Measurements from ENCODE around the gene NSA2.
"Not testable (repeated sequence)": the region's sequence is repeated elsewhere in the genome, so short reads cannot be mapped to it uniquely, and the experiment has no call there.

NSA2 gene

DNA sequence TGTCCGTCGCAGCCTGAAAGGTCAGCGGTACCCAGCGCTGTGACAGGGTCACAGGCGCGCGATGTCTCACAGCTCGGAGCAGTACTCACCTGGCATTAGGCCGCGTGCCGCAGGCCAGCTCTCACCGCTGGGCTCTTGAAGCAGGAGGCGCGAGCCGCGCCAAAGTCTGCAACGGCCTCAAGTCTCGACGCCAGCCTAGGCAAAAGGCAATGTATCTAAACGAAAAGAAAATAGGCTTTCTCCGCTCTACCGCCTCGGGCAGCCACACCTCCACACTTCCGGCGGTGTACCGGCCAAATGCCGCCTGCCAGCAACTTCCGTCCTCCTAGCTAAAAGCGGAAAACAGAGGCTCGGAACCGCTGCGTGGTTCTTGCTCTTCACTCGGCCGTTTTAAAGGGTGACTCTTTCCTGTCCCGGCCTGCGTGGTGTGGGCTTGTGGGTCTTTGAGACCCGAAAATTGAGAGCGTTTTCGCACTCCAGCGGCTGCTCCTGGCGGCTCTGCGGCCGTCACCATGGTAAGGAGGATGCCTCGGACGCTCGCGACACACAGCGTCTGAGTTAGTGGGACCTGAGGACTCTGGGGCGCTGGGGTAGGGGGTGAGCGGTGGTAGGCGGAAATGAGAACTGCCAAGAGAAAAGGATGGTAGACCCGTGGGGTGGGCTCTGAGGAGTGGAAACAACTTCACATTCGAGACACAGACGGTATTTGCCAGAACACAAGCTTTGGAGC lies at the start of gene NSA2, which contains the start of gene GFM2:
TSS of gene NSA2 (plus strand) at position 401 of the 730 bp plus-strand sequence. CDS start at position 513, 112 bp downstream.
TSS of gene GFM2 (minus strand) at position 269 of the 730 bp plus-strand sequence. CDS start 3,375 bp downstream, outside the sequence.
- DNase-seq = peak; percentile 92

DNA sequence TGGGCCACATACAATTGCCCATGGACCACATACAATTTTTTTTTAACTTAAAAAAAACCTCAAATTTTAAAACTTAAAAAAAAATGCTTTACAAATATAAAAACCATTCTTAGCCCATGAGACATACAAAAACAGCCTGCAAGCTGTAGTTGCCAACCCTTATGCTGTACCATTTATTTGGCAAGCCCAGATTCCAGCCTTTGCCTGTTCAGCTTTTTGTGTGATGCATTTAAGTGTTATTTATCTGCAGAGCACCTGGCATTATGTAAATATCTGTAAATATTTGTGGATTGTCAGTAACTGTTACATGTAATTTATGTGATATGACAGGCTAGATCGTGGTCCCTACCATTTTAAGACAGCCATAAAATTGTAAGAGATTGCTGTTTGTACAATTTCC lies 49.5 kb upstream of the NSA2 start:
- DNase-seq = no peak

DNA sequence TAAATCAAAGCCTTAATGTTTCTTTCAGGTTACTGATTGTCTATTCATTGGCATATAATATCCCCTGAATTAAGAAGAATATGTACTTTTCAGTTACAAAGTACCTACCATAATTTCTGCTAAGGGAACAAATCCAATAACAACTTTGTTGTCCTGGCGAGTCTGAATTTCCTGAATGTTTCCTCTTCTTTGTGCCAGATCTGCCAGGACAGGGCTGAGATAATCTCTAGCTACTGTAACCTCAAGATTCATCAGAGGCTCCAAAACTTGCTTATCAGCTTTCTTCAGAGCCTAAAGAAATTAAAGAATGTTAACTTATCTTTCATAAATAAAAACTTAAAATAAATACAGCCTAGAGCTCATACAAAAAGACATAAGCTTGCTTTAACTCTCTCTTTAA lies 44.8 kb upstream of the NSA2 start:
- no peak for DNase-seq

DNA sequence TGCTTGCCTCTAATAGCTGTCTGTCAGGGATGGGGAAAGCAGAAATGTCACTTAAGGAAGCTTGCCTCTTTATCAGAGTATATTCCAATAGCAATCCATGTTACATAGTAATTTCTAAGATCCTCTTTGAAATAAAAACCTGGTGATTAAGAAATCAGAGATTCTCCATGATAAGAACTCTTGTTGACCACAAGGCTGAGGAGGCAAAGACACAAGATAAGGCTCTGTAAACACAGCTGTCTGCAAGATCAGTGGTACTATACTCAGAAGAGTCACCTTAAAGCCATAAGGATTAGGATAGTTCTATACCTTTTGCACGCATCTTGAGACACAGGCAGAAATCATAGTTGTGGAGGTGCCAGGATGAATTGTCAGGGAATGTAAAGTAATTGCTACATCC lies 41.7 kb upstream of the NSA2 start:
- DNase-seq = no peak

DNA sequence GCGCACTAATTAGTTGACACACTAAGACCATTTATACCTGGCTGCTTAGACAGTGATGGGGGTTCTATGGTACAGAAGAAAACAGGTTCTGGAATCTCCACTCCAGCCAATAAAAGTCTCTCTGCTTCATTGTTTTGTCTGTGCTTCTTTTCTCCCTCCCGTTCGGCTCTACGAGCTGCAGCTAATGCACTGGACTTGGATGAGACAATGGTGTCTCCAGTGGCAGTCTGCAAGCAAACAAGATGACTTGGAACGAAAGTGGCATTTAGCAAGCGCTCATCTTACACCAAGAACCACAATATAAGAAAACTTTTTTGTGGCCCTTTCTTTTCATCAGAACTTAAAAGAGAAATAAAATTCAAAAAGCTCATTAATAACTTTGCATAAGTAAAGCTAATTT lies 30.3 kb upstream of the NSA2 start:
- no peak for DNase-seq

DNA sequence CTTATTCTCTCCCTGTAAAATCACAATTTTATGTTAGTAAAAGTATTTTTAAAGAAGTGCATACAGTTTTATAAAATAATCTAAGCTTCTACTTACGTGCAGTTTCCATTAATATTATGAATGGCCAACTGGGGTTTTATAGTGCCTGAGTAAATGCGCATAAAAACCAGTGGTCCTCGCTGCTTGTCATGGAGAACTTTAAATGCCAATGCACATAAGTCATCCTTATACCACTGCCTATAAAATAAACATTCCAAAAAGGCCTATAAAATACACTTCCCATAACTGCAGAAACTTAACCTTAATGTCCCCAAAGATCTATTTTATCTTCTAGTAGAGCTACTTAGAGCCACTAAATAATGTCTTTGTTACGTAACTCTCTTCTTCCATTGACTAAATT lies 28.6 kb upstream of the NSA2 start:
- no peak for DNase-seq

DNA sequence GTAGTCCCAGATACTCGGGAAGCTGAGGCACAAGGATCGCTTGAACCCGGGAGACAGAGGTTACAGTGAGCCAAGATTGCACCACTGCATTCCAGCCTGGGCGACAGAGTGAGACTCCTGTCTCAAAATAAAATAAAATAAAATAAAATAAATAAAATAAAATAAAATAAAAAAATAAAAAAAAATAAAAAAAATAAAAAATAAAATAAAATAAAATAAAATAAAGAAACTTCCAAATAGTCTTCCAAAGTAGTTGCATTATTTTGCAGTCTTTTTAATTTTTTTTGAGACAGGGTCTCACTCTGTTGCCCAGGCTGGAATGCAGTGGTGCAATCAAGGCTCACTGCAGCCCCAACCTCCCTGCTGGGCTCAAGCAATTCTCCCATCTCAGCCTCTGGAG lies 18.3 kb upstream of the NSA2 start:
- DNase-seq = not testable (repeated sequence)

DNA sequence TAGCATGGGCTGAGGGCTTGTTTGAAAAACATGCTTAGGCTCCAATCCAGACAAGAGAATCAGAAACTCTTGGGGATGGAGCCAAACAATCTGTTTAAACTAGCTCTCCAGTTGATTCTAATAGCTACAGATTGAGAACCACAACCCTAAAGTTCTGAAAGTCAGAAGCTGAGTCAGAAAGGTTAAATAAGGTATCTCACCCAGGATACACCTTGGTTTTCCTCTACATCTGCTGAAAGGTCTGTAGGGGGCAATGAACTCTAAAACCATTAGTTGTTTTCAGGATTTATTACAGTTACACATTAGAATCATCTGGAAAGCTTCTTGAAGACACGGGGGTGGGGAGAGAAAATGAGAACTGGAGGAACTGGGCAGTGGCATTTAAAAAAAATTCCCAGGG lies 5.8 kb upstream of the NSA2 start:
- DNase-seq = no peak

DNA sequence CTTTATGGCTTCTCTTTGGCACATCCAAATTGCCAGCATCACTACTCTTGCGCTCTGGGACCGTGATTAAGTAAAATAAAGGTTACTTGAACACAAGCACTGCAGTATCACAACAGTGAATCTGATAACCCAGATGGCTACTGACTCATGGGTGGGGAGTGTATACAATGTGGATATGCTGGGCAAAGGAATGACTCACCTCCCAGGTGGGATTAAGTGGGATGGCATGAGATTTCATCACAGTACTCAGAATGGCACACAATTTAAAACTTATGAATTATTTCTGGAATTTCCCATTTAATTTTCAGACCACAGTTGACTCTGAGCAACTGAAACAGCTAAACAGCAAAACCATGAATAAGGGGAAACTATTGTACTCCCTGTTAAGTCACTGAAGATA lies 4.5 kb upstream of the NSA2 start:
- DNase-seq = no peak

DNA sequence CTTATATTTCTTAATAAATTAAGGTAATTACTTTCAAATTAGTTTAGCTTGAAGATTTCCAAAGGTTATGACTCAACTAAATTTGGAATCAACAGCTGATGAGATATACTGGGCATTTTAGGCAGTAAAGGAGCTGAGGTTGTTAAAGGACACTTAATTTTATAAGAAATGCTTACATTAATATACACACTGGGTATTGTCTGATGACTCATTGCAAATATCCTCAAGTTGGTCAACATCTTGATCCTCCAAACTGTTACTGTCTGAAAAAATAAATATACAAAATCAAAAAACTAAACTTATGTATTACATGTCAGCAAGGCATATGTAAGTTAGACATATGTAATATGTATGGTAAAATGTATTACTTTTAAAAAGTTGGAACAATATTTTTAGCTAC lies 3.5 kb upstream of the NSA2 start:
- no peak for DNase-seq

DNA sequence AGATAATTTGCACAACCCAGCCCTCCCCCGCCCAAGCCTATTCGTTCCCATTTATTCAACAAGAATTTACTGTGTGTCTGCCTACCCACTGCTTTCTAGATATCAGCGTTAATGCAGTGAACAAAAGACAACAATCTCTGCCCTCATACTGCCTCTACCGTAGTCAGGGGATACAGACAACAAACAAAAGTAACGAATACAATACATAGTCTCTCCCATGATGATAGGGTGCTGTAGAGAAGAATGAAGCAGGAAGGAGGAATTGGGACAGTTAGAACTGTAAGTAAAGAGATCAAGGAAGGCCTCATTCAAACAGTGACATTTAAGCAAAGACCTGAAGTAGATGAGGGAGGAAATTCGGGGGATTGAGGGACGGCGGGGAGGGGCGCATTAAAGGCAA lies 1.8 kb upstream of the NSA2 start:
- no peak for DNase-seq

DNA sequence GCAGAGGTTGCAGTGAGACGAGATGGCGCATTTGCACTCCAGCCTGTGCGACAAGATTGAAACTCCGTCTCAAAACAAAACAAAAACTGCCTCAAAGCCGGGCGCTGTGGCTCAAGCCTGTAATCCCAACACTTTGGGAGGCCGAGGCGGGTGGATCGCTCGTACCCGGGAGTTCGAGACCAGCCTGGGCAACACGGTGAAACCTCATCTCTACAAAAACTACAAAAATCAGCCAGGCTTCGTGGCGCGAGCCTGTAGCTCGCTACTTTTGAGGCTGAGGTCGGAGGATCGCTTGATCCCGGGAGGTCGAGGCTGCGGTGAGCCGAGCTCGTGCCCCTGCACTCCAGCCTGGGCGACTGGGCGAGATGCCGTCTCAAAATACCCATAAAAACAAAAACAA lies 1.1 kb upstream of the NSA2 start:
- no peak for DNase-seq

DNA sequence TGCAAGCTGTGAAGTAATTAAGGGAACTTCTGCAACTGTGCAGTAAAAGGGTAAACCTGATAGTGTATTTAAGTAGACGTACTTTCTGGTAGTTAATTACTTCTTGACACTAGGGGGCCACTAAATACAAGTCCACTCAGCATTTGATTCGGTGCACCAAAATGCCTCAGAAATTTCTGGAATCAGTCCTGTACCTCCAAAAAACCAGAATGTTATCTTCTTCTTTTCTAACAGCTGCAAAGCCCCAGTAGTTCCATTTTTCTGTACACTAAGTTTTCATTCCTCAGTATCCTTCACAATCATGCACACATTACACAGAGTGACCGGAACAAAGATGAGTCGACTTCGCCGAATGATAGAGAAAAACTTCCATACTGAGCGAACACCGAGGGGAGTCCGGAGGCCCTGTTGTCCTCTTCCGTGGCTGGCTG lies 616 bp upstream of the NSA2 start:
- DNase-seq = peak; percentile 39

DNA sequence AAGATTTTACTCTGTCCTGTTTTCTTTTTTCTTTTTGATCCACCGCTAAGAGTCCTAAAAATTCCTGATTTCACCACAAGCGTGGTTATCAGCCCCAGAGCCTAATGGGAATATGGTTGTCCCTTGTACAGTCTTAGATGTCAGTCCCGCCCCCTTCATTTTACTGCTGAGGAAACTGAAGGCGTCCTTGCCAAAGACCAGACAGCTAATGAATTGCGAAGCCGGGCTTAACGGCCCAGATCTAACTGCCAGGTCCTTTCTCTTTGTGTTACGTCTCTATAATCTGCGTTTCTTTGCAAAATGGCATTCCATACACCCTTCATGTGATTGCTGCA lies 497 bp downstream of the NSA2 start:
- DNase-seq = peak; percentile 31

DNA sequence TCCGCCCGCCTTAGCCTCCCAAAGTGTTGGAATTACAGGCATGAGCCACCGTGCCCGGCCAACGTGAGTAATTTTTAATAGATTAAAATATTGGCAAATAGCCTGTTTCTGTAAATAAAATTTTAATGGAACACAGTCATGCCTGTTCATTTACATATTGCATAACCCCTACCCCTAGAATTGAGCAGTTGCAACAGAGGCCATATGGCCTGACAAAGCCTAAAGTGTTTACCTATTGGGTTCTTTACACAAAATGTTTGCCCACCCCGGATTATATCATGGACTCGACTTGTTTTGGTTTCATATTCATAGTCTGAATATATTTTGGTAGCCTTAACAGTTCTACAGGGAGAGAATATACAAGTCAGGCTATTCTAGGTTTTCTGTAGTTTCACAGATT lies 5.3 kb downstream of the NSA2 start:
- no peak for DNase-seq

DNA sequence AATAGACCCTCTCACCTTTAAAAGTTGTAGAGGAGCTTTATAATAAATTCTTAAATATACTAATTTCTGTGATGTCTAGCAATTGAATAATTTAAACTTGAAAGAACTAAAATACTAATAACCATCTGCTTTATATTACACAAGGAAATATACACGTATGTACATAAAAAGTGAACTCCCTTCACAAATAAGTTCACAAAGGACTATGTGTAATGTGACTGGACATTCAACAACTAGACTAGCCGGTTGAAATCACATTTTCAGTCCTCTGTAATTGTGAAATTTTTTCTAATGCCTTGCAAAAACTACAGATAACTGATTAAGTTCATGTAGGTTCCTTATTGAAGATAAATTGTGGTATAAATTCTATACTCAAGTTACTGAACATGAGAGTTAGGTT lies 11.6 kb downstream of the NSA2 start:
- DNase-seq = no peak

DNA sequence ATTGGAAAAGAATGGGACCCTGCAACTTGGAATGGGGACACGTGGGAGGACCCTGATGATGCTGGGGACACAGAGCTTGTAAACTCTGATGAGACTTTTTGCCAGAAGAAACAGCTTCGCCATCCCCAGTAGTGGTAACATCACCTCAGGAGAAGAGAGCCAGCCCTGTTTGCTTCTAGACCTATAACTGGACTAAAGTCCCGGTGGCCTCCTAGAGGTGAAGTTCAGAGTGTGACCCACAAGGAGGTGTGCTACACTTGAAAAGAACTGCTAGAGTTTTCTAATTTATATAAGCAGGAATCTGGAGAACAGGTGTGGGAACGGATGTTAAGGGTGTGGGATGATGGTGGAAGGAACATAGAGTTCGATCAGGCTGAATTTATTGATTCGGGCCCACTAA lies 19.8 kb downstream of the NSA2 start:
- no peak for DNase-seq

DNA sequence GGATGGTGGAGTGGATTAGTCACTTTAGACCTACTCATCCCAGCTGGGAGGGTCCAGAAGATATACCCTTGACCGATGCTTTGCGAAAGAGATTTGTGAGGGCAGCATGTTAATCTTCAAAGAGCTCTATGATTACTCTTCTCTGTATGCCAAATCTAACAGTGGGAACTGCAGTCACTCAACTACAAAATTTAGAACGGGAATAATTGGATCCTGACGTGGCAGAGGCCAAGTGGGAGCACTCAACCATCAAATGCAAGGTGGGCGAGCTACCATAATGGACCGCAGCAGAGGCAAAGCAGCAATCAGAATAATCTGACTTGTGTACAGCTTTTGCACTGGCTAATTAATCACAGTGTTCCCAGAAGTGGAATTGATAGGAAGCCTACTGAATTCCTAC lies 20.4 kb downstream of the NSA2 start:
- no peak for DNase-seq

DNA sequence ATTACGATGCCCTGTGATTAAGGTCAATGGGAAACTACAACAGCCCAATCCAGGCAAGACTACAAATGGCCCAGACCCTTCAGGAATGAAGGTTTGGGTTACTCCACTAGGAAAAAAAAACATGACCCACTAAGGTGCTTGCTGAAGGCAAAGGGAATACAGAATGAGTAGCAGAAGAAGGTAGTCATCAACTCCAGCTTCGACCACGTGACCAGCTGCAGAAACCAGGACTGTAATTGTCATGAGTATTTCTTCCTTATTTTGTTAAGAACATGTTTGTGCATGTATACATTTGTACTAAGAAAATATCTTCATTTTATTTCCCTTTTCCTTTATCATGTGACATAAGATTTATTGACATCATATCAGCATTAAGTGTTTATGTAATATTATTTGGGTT lies 24.6 kb downstream of the NSA2 start:
- DNase-seq = not testable (repeated sequence)

DNA sequence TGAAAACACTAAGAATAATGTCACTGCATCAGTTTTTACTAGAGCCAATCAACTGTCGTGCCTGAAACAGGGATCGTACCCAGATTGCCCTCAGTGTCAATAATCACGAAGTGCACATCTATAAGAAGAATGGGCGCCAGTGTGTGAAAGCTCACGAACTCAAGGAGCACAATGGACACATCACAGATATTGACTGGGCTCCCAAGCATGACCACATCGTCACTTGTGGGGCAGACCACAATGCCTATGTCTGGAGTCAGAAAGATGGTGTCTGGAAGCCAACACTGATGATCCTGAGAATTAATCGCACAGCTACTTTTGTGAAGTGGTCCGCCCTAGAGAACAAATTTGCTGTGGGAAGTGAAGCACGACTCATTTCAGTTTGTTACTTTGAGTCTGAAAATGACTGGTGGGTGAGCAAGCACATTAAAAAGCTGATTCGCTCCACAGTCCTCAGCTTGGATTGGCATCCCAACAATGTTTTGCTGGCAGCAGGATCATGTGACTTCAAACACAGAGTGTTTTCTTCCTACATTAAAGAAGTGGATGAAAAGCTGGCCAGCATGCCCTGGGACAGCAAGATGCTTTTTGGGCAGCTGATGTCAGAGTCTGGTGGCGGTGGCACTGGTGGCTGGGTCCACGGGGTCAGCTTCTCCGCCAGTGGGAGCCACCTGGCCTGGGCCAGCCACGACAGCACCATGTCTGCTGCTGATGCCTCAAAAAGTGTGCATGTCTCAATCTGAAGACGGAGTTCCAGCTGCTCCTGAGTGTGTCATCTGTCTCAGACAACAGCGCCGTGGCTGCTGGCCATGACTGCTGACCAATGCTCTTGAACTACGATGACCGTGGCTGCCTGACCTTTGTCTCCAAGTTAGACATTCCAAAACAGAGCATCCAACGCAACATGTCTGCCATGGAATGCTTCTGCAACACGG lies 32.2 kb downstream of the NSA2 start:
- no peak for DNase-seq

DNA sequence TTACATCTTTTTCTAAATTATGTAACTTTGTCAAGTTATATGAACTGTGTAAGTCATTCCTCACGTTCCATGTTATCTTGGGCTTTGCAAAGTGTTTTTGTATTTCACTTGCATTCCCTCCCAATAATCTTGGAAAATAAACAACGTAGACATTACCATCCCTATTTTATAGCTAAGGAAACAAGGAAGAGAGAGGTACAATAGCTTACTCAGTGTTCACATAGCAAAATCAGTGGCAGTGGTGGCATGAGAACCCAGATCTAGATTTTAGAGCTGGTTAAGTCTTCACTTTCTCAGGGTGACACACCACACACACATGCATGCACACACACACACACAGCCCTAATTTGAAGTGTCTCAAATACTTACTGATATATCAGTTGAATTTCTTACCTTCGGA lies 34.1 kb downstream of the NSA2 start:
- DNase-seq = no peak

DNA sequence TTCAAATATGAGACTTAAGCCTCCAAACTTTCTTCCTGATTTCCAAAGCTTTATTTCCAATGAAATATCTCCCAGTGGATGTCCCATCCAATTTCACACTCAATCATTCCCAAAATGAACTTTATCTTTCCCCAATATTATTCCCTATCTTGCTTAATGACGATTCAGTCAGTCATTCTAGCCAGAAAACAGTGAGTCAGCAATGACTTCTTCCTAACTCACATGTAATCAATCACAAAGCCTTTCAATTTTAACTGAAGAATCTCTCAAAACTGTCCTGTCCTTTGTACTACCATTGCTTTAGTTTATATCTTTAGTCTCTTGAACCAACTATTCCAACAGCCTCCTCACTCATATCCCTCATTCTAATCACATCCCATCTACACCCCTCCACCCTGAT lies 34.9 kb downstream of the NSA2 start:
- DNase-seq = no peak

DNA sequence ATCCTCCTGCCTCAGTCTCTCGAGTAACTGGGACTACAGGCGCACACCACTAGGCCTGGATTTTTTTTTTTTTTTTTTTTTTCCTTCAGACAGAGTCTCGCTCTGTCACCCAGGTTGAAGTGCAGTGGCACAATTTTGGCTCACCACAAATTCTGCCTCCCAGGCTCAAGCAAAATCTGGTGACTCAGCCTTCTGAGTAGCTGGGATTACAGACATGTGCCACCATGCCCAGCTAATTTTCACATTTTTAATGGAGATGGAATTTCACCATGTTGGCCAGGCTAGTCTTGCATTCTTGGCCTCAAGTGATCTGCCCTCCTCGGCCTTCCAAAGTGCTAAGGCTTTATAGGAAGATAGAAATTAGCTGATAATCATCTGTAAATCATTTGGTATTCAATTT lies 43.9 kb downstream of the NSA2 start:
- no peak for DNase-seq

DNA sequence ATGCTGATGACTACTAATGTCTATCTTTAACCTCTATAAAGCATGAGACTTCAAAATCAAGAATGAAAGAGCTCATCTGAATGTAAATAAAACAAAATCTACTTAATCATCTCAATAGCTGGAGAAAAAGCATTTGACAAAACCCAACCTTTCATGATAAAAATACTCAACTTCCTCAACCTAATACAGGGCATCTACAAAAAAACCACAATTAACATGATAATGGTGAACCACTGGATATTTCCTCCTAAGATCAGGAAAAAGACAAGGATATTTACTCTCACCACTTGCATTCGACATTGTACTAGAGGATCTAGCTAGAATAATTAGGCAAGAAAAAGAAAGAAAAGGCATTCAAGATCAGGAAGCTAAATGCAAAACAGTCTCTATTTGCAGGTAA lies 49.8 kb downstream of the NSA2 start:
- no peak for DNase-seq

All from CD4-positive, alpha-beta T cell treated with Interleukin-4 for 4 hours (primary cell).